Measurements from ENCODE around the gene C2orf49.

The C2orf49 gene

GRCh38 chr2:105337122-105338019 lies at the start of gene C2orf49:
Gene C2orf49 (plus strand): TSS chr2:105337540. CDS start chr2:105337588, 48 bp downstream.
- DNase-seq = peak; percentile 87

GRCh38 chr2:105287692-105288091 lies 49.6 kb upstream of the C2orf49 start:
- peak; percentile 6 for DNase-seq

GRCh38 chr2:105288133-105288532 lies 49.2 kb upstream of the C2orf49 start:
- no peak for DNase-seq

GRCh38 chr2:105290981-105291660 lies 46.2 kb upstream of the C2orf49 start:
- DNase-seq = no peak

GRCh38 chr2:105291981-105292380 lies 45.4 kb upstream of the C2orf49 start:
- DNase-seq = no peak

- DNase-seq = no peak
Observed at GRCh38 chr2:105294046-105294445, 43.3 kb upstream of the C2orf49 start.

- DNase-seq = no peak
Observed at GRCh38 chr2:105294844-105295481, 42.4 kb upstream of the C2orf49 start.

- DNase-seq = no peak
Observed at GRCh38 chr2:105296017-105296611, 41.2 kb upstream of the C2orf49 start.

GRCh38 chr2:105297216-105297615 lies 40.1 kb upstream of the C2orf49 start:
- no peak for DNase-seq

GRCh38 chr2:105298017-105298416 lies 39.3 kb upstream of the C2orf49 start:
- no peak for DNase-seq

GRCh38 chr2:105299290-105299689 lies 38.0 kb upstream of the C2orf49 start:
- no peak for DNase-seq

- DNase-seq = no peak
Observed at GRCh38 chr2:105301646-105302045, 35.7 kb upstream of the C2orf49 start.

- DNase-seq = no peak
Observed at GRCh38 chr2:105307146-105307545, 30.2 kb upstream of the C2orf49 start.

GRCh38 chr2:105307550-105307949 lies 29.8 kb upstream of the C2orf49 start:
- DNase-seq = no peak

GRCh38 chr2:105307962-105308361 lies 29.4 kb upstream of the C2orf49 start:
- DNase-seq = no peak

- no peak for DNase-seq
Observed at GRCh38 chr2:105308382-105309146, 28.8 kb upstream of the C2orf49 start.

GRCh38 chr2:105309147-105309545 lies 28.2 kb upstream of the C2orf49 start:
- peak; percentile 8 for DNase-seq

GRCh38 chr2:105313877-105314276 lies 23.5 kb upstream of the C2orf49 start:
- no peak for DNase-seq

GRCh38 chr2:105315314-105315713 lies 22.0 kb upstream of the C2orf49 start:
- no peak for DNase-seq

GRCh38 chr2:105317937-105318336 lies 19.4 kb upstream of the C2orf49 start:
- DNase-seq = no peak

- no peak for DNase-seq
Observed at GRCh38 chr2:105320651-105321215, 16.6 kb upstream of the C2orf49 start.
